Activated naive CD8-positive, alpha-beta T cell (primary cell): ENCODE results near the gene EHD3.

Source experiments
- H3K27ac Mint-ChIP-seq: one replicate; pipeline ENCODE4 v1.8.0; 2021; ENCODE audit warnings: mixed read lengths
- H3K27me3 Mint-ChIP-seq: one replicate; pipeline ENCODE4 v1.8.0; 2021; ENCODE audit warnings: mixed read lengths
- H3K36me3 Mint-ChIP-seq: one replicate; pipeline ENCODE4 v1.8.0; 2021; ENCODE audit warnings: mixed read lengths
- H3K4me1 Mint-ChIP-seq: one replicate; pipeline ENCODE4 v1.8.0; 2021; ENCODE audit warnings: low read depth, mixed read lengths
- H3K4me3 Mint-ChIP-seq: one replicate; pipeline ENCODE4 v1.8.0; 2021; ENCODE audit warnings: mild to moderate bottlenecking, mixed read lengths
- H3K9me3 Mint-ChIP-seq: one replicate; pipeline ENCODE4 v1.8.0; 2021; ENCODE audit warnings: low read depth, mixed read lengths

EHD3 gene

DNA sequence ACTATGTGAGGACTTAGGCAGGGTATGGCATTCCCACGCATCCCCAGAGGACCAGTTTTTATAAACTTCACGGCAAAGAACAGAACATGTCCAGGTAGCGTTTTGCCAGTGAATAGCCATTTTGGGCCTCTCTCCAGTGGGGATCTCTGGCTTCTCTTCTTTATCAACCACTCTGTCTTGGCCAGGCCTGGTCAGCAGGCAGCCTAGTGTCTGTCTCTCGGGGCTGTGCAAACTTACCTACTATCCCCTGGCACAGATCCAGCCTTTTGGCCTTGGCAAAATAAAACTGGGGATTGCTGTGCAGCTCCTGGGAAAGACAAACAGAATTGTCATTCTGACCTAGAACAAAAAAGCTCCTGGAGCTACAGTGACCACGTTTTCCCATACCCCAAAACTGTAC is 31.1 kb upstream of the EHD3 start:
- Mint-ChIP-seq H3K4me1 (no peaks in the 10 kb centered on the region), H3K4me3 (no peak overlapping the region), H3K9me3 (no peaks in the 10 kb centered on the region), H3K27me3 (peaks cover 2% of the 10 kb centered on the region), H3K36me3 (no peaks in the 10 kb centered on the region), H3K27ac (no peak overlapping the region)

DNA sequence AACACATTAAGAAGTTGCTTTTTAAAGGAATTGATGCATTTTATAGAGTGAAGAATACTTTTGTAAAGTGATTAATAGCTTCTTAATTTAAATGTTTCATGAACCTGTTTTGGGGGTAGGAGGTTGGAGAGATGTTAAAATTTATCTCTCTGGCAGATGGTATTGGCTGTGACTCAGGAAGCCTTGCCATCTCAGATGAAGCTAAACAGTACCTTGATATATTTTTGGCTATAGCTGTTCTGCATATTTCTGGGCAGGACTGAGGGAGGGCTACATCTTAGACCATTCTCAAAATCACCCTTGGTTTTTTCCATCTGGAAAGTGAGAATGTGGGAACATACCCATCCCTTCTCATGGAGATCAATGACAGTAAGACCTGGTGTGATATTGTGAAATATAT is 30.0 kb upstream of the EHD3 start:
- Mint-ChIP-seq H3K27me3 (peaks cover 2% of the 10 kb centered on the region), H3K36me3 (no peaks in the 10 kb centered on the region), H3K4me1 (no peaks in the 10 kb centered on the region), H3K27ac (no peak overlapping the region), H3K4me3 (no peak overlapping the region), H3K9me3 (no peaks in the 10 kb centered on the region)

DNA sequence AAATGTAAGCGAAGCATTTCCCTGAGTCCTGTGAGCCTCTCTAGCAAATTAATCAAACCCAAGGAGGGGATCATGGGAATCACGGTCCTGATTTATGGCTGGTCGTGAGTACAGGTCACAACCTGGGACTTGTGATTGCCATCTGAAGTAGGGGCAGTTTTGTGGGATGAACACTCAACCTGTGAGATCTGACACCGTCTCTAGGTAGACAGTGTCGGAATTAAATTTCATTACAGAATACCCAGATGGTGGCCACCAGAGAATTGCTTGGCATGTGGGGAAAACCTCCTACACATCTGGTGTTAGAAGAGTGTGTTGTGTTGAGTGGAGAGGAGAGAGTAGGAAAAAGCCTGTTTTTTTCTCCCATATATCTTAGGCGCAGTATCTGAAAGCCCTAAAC is 29.2 kb upstream of the EHD3 start:
- H3K36me3 Mint-ChIP-seq = no peaks in the 10 kb centered on the region
- H3K27me3 Mint-ChIP-seq = peaks cover 2% of the 10 kb centered on the region
- H3K4me1 Mint-ChIP-seq = no peaks in the 10 kb centered on the region

DNA sequence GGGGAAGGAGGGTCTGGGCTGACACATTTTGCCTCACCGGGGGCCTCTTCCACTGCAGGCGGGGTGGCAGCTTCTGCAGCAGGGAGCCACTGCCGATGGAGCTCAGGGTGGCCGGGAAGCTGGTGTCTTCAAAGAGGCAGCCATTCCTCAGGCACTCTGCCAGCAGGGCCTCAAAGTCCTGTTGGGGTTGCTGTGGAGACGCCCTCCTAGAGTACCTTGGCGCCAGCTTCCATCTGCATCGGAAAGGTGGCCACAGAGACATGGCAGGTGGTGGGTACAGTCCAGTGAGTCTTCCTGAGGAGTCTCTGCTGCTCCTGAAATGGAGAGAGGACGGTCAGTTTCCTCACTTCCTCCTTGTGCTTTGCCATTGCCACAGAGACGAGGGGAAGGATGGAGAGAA is 28.8 kb upstream of the EHD3 start:
- Mint-ChIP-seq H3K27me3 (peaks cover 2% of the 10 kb centered on the region), H3K36me3 (no peaks in the 10 kb centered on the region), H3K4me3 (no peak overlapping the region), H3K4me1 (no peaks in the 10 kb centered on the region), H3K27ac (no peak overlapping the region), H3K9me3 (no peaks in the 10 kb centered on the region)

More for the DNA sequence above, 29.2 kb upstream of the EHD3 start:
- H3K9me3 Mint-ChIP-seq = no peaks in the 10 kb centered on the region
- no peak overlapping the region for H3K4me3 Mint-ChIP-seq
- H3K27ac Mint-ChIP-seq = no peak overlapping the region

DNA sequence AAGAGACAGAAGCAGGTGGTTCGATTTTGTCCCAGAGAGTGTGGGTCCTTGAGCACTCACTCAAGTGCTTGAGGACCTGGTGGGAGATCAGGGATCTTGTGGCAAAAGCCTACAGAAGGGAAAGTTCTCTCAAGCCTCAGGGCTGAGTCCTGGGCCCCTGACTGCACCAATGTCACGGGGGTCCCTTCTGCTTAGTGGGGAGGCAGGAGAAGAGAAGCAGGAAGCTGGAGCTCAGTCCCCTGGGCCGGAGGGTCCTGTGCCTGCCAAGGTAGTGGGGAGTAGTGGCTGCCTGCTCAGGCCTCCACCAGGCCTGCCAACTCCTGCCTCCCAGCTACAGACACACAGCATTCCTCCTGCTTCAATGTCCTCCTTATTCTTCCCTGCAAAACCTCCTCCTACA is 28.3 kb upstream of the EHD3 start:
- Mint-ChIP-seq H3K4me3 (no peak overlapping the region), H3K4me1 (no peaks in the 10 kb centered on the region), H3K27ac (no peak overlapping the region), H3K36me3 (no peaks in the 10 kb centered on the region), H3K9me3 (no peaks in the 10 kb centered on the region), H3K27me3 (peaks cover 2% of the 10 kb centered on the region)

DNA sequence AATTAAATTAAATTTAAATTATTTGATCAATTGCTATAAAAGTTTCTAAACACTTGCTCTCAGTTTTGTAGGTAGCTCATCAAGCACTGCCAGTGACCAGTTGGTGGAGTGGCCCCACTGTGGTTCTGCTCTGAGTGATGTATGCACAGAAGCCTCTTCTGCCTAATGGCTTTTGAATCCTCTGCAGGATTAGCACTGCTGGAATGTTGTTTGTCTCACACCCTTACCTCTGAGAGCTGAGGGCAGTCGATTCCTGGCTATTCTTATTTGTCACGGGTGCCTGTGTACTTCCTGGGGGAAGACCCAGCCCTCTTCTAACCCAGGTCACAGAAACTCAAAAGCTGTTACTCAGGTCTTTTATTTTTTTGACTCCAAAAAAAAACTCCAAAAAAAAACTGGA is 26.2 kb upstream of the EHD3 start:
- Mint-ChIP-seq H3K36me3 (no peaks in the 10 kb centered on the region), H3K4me1 (no peaks in the 10 kb centered on the region), H3K27ac (no peak overlapping the region), H3K9me3 (no peaks in the 10 kb centered on the region), H3K4me3 (no peak overlapping the region), H3K27me3 (peaks cover 2% of the 10 kb centered on the region)

DNA sequence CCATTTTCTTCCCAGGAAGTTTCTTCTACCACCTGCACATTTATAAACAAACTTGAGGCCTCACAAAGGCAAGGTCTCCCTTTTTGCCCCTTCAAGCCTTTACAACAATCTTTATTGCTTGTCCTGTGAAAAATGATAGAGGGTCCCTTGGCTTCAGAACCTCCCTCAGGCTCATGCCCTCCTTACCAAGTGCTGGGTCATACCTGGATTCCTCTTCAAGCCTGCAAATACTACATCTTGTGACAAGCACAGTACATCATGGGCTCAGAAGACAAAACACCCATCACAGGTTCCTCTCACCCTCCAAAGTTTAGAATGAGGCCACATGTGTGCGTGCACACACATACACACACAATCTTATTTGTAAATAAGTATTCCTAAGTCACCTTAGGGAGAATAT is 25.7 kb upstream of the EHD3 start:
- no peak overlapping the region for H3K4me3 Mint-ChIP-seq
- no peaks in the 10 kb centered on the region for H3K4me1 Mint-ChIP-seq
- H3K27ac Mint-ChIP-seq = no peak overlapping the region
- peaks cover 2% of the 10 kb centered on the region for H3K27me3 Mint-ChIP-seq
- no peaks in the 10 kb centered on the region for H3K36me3 Mint-ChIP-seq
- H3K9me3 Mint-ChIP-seq = no peaks in the 10 kb centered on the region

DNA sequence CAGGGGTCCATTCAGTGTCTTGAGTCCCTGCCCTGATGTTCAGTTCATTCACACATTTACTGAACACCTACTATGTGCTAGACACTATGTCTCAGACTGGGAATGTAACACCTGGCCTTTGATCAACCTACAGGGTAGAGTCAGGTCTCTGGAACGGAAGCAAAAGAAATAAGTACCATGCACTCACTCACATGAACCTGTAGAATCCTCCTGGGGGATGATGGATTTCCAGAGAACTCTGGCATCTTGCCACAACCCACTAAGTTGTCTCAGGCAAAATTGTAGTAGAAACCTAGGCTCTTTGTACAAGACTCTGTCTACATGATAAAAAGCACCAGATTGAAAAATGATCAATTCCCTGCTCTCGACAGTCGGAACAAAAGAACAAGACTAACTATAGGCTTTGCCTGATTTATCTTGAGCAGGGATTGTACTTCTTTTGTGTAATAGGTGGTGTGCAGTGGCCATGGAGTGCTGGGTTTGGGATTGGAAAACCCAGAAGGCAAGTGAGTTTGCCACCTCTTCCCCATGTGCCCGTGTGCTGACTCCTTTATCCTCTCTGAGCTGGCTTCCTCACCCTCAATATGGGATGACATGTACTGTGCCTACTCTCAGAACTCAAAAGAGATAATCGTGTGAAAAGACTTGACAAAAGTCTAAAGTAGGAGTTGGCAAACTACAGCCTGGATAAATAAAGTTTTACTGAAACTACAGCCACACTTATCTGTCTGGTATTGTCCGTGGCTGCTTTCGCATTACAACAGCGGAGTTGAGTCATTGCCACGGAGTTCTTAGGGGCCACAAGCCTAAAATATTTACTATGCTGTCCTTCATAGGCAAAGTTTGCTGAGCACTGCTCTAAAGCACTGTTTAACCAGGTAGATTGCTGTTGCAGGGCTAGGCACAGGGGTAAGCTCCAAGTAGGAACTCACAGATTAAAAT is 21.0 kb upstream of the EHD3 start:
- no peak overlapping the region for H3K4me3 Mint-ChIP-seq
- H3K36me3 Mint-ChIP-seq = no peaks in the 10 kb centered on the region
- H3K9me3 Mint-ChIP-seq = no peaks in the 10 kb centered on the region
- peaks cover 5% of the 10 kb centered on the region for H3K4me1 Mint-ChIP-seq
- H3K27me3 Mint-ChIP-seq = peaks cover 1% of the 10 kb centered on the region
- no peak overlapping the region for H3K27ac Mint-ChIP-seq

DNA sequence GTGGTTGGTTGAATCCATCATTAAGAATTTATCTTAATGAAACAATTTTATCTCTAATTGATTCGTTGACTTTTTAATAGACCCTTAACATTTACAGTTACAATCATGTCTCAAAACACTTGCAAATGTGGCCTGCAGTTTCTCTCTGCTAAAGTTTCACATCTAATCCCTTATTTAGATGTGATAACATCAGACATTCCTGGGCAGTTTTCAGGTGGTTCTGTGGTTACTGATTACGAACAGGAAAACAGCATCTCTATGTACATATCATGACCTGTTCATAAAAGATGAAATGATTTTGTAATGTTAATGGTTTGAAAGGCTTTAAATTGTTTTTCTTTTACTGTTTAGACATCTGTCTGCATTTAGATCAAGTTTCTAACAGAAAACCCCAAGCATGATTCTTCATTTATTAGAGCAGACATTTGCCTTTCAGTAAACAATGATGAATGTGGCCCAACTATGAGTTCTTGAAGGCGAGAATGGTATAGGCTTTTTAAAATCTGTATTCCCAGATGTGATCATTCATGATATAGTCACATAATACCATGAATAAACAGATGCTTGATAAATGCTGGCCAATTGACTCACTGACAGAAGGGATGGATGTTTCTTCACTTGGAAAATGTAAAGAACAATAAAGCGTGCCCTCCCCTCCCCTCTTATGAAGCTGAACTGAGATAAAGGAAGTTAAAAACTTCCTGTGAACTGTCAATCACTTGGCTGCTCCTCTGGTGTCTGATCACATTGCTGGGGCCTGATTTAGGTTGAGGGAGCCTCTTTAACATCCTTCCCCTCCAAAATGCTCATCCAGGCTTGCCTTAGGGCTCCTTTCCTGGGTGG is 20.1 kb upstream of the EHD3 start:
- Mint-ChIP-seq H3K36me3 (no peaks in the 10 kb centered on the region), H3K27me3 (peaks cover 1% of the 10 kb centered on the region), H3K4me3 (no peak overlapping the region), H3K27ac (no peak overlapping the region), H3K9me3 (no peaks in the 10 kb centered on the region), H3K4me1 (peaks cover 5% of the 10 kb centered on the region)

DNA sequence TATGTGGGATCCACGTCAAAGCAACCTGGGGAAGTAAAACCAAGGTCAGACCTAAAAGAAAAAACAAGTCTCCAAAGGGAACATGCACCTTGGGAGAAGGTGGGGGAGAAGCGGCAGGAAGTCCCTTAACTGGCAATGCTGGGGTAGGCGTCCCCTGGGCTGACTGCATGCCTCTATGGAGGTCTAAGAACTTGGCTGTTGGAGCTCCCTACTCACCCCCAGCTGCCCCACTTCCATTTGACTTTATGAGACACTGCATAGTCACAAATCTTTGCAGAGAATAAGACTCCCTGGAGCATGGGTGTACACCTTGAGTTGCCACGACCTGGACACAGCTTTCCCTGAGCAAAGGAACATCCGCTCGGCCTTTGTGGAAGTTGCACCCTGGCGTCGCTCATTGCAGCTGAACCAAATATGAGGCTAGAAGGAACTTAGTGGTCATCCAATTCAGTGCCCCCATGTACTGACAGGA is 19.5 kb upstream of the EHD3 start:
- peaks cover 5% of the 10 kb centered on the region for H3K4me1 Mint-ChIP-seq
- H3K36me3 Mint-ChIP-seq = no peaks in the 10 kb centered on the region
- no peak overlapping the region for H3K27ac Mint-ChIP-seq
- no peaks in the 10 kb centered on the region for H3K9me3 Mint-ChIP-seq
- peaks cover 3% of the 10 kb centered on the region for H3K27me3 Mint-ChIP-seq
- H3K4me3 Mint-ChIP-seq = no peak overlapping the region

DNA sequence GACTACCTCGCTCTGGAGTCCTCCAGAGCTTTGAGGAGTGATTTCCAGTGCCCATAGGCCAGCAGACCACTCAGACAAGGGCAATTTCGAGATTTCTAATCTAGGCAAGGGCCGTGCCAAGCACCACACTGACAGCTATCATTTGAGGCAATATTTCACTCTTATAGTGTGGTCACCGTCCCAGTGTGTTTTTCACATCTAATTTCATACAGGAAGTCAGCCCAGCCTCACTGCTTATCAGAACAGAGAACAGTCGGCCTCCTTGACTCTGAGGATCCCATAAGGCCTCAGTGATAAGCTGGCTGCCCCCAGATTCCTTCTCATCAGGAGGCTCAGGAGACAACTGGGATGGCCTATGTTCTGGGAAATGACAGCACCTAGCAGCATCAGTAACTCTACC is 17.2 kb upstream of the EHD3 start:
- Mint-ChIP-seq H3K27me3 (peaks cover 5% of the 10 kb centered on the region), H3K27ac (no peak overlapping the region), H3K4me1 (peaks cover 5% of the 10 kb centered on the region)

DNA sequence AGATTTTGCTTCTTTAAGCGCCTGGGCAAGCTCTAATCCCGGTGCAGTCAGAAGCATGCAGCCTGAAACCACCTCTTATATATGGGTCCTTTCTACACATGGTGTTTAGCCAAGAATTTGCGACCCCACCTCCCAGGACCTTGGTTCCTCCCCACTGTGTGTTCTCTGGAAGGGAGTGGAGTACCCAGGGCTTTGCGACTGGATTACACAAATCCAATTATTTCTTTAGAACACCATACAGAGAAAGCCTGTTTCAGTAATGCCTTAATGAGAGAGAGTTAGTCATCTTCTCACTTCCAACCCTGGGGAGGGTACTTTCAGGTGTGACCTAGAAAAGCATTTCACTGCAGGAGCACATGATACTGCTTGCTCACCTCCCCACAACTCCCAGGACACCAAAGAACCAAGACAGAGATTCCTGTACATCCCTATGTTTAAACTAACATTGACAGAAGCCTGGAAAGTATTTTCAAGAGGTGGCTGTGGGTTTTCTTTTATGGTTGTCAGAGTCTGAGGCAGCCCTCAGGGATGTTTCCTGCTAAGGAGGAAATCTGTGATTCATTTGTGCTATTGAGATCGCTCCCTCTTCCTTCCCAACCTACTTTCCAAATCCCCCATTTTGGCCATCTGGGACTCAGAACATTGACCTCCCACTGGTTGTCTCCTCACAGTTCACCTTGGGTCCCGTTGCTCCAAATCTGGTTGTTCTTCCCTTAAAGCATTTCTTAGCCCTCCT is 16.3 kb upstream of the EHD3 start, which contains the start of gene CAPN14:
Gene CAPN14 (minus strand): TSS at position 51 of the 736 bp plus-strand sequence. CDS start 12,068 bp downstream, outside the sequence.
- Mint-ChIP-seq H3K27ac (no peak within 1 kb of the TSS), H3K9me3 (no peaks in the 10 kb centered on the region), H3K4me3 (no peak within 1 kb of the TSS), H3K27me3 (peaks cover 5% of the 10 kb centered on the region), H3K36me3 (peaks cover 1% of the 10 kb centered on the region), H3K4me1 (peaks cover 5% of the 10 kb centered on the region)

More for the DNA sequence above, 17.2 kb upstream of the EHD3 start:
- Mint-ChIP-seq H3K36me3 (no peaks in the 10 kb centered on the region), H3K4me3 (no peak overlapping the region), H3K9me3 (no peaks in the 10 kb centered on the region)

DNA sequence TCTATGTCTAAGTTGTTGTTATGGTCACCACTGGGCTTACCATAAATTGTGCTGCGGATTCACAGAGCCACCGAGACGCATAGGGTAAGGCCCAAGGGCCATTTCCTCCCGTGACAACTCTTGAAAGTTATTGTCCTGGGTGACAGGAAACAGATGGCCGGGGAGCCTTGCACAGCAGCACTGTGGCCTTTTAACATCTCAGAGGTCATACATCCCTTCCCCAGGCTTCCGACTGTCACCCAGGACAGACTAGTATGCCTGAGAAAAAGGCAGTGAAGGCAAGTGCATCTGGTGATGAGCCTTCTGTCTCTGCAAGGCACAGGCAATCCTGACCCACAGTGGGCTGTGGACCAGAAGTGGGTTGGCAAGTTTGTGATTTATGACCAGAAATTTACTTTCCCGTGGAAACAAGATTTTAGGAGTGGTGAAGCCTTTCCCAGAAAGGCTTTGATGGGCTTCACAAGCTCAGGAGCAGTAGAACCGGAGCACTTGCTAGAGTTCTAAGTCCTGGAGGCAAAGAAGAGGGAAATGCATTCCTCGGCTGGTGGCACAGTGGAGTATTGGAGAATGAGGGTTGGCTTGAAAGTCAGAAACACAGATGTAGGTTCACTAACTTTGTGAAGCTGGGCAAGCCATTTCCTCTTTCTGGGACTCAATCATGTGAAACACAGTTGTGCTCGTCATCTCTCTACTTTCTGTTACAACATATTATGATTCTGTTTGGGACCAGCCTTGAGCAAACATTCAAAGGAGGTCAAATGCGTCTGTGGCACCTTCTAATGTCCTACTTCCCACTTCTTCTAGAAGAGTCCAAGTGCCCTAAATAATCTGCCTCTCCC is 14.6 kb upstream of the EHD3 start:
- Mint-ChIP-seq H3K27ac (no peak overlapping the region), H3K4me1 (no peaks in the 10 kb centered on the region), H3K36me3 (peaks cover 2% of the 10 kb centered on the region), H3K9me3 (no peaks in the 10 kb centered on the region), H3K4me3 (no peak overlapping the region), H3K27me3 (peaks cover 5% of the 10 kb centered on the region)

DNA sequence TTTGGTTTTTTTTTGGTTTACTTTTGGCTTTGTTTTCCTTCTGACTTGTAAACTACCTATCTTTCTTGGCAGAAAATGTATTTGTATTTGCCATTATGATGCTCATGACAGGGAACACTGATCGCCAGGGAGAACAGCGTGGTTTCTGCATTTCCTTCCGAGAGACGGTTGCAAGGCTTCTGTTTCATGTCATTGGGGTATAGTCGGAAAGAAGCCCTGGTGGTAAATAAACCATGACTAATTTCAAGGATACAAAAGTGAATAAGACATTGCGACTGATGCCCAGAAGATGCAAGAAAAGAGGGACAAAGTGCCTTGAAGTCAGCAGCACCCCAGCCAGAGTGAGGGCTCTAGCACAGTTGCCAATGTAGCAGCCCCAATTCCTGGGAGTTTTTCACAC is 12.4 kb upstream of the EHD3 start:
- peaks cover 7% of the 10 kb centered on the region for H3K27me3 Mint-ChIP-seq
- H3K4me3 Mint-ChIP-seq = no peak overlapping the region
- no peak overlapping the region for H3K27ac Mint-ChIP-seq
- H3K9me3 Mint-ChIP-seq = no peaks in the 10 kb centered on the region
- H3K4me1 Mint-ChIP-seq = no peaks in the 10 kb centered on the region
- H3K36me3 Mint-ChIP-seq = peaks cover 2% of the 10 kb centered on the region
